Measurements from ENCODE around the gene BRMS1L.
"Not testable (repeated sequence)": the region's sequence is repeated elsewhere in the genome, so short reads cannot be mapped to it uniquely, and the experiment has no call there.

The BRMS1L gene

GRCh38 chr14:35826218-35826951, at the start of gene BRMS1L:
TSS of gene BRMS1L (plus strand) at chr14:35826338. CDS start at chr14:35826517, 179 bp downstream.
- H3K36me3 ChIP-seq (replicated peaks): no peaks in the 10 kb centered on the region
- in situ Hi-C loops (cut with MboI; ENCODE audit: low sequenced_read_pairs): no loop called here
- peak; percentile 97 to 99 for DNase-seq (ENCODE audit: low spot score in 2 of 2)
- peaks cover 11% of the 10 kb centered on the region for H3K4me1 ChIP-seq
- no peaks in the 10 kb centered on the region for H3K27me3 ChIP-seq (ENCODE audit: low read depth)
- H3K9me3 ChIP-seq: no peaks in the 10 kb centered on the region
- peak within 1 kb of the TSS; percentile 68 for H3K4me3 ChIP-seq

GRCh38 chr14:35776823-35777222, 49.3 kb upstream of the BRMS1L start:
- in situ Hi-C loops (cut with MboI; ENCODE audit: low sequenced_read_pairs): no loop called here
- no peak for DNase-seq (ENCODE audit: low spot score in 2 of 2)
- Histone ChIP-seq H3K4me1 (peaks cover 3% of the 10 kb centered on the region; the same call in 1 of the 2 replicates), H3K4me3 (no peak overlapping the region), H3K27me3 (ENCODE audit: low read depth) (no peaks in the 10 kb centered on the region), H3K36me3 (replicated peaks) (no peaks in the 10 kb centered on the region), H3K9me3 (no peaks in the 10 kb centered on the region; the same call in 1 of the 2 replicates)

GRCh38 chr14:35777550-35777949, 48.6 kb upstream of the BRMS1L start:
- H3K36me3 ChIP-seq (replicated peaks); in situ Hi-C loops (cut with MboI; ENCODE audit: low sequenced_read_pairs); H3K4me1 ChIP-seq; H3K27me3 ChIP-seq (ENCODE audit: low read depth); H3K4me3 ChIP-seq; H3K9me3 ChIP-seq; DNase-seq (ENCODE audit: low spot score in 2 of 2): not testable (repeated sequence)

GRCh38 chr14:35779368-35779767, 46.8 kb upstream of the BRMS1L start:
- Histone ChIP-seq H3K4me1 (peaks cover 3% of the 10 kb centered on the region; the same call in 1 of the 2 replicates), H3K4me3 (no peak overlapping the region), H3K9me3 (no peaks in the 10 kb centered on the region; the same call in 1 of the 2 replicates), H3K27me3 (ENCODE audit: low read depth) (no peaks in the 10 kb centered on the region), H3K36me3 (replicated peaks) (no peaks in the 10 kb centered on the region)
- DNase-seq (ENCODE audit: low spot score in 2 of 2): no peak
- in situ Hi-C loops (cut with MboI; ENCODE audit: low sequenced_read_pairs): no loop called here

- DNase-seq (ENCODE audit: low spot score in 2 of 2): no peak
- H3K27me3 ChIP-seq (ENCODE audit: low read depth): no peaks in the 10 kb centered on the region
- no peaks in the 10 kb centered on the region; the same call in 1 of the 2 replicates for H3K9me3 ChIP-seq
- H3K4me1 ChIP-seq: no peaks in the 10 kb centered on the region
- no peak overlapping the region for H3K4me3 ChIP-seq
- no peaks in the 10 kb centered on the region for H3K36me3 ChIP-seq (replicated peaks)
- in situ Hi-C loops (cut with MboI; ENCODE audit: low sequenced_read_pairs): no loop called here
These were observed 42.4 kb upstream of the BRMS1L start for GRCh38 chr14:35783699-35784098.

- Histone ChIP-seq H3K27me3 (ENCODE audit: low read depth) (no peaks in the 10 kb centered on the region), H3K4me1 (no peaks in the 10 kb centered on the region), H3K4me3 (no peak overlapping the region), H3K36me3 (replicated peaks) (no peaks in the 10 kb centered on the region), H3K9me3 (no peaks in the 10 kb centered on the region)
- in situ Hi-C loops (cut with MboI; ENCODE audit: low sequenced_read_pairs): no loop called here
- no peak for DNase-seq (ENCODE audit: low spot score in 2 of 2)
These were observed 39.3 kb upstream of the BRMS1L start for GRCh38 chr14:35786856-35787255.

- in situ Hi-C loops (cut with MboI; ENCODE audit: low sequenced_read_pairs): no loop called here
- DNase-seq (ENCODE audit: low spot score in 2 of 2): no peak
- no peaks in the 10 kb centered on the region for H3K4me1 ChIP-seq
- H3K4me3 ChIP-seq: no peak overlapping the region
- H3K27me3 ChIP-seq (ENCODE audit: low read depth): no peaks in the 10 kb centered on the region
- H3K36me3 ChIP-seq (replicated peaks): no peaks in the 10 kb centered on the region
- H3K9me3 ChIP-seq: no peaks in the 10 kb centered on the region
These were observed 36.5 kb upstream of the BRMS1L start for GRCh38 chr14:35789651-35790050.

- Histone ChIP-seq H3K27me3 (ENCODE audit: low read depth) (no peaks in the 10 kb centered on the region), H3K36me3 (replicated peaks) (no peaks in the 10 kb centered on the region), H3K9me3 (no peaks in the 10 kb centered on the region), H3K4me3 (no peak overlapping the region), H3K4me1 (no peaks in the 10 kb centered on the region)
- in situ Hi-C loops (cut with MboI; ENCODE audit: low sequenced_read_pairs): no loop called here
- DNase-seq (ENCODE audit: low spot score in 2 of 2): no peak
These were observed 28.3 kb upstream of the BRMS1L start for GRCh38 chr14:35797796-35798195.

GRCh38 chr14:35806006-35806907, 19.9 kb upstream of the BRMS1L start:
- H3K4me1 ChIP-seq: peaks cover 20% of the 10 kb centered on the region
- in situ Hi-C loops (cut with MboI; ENCODE audit: low sequenced_read_pairs): no loop called here
- H3K27me3 ChIP-seq (ENCODE audit: low read depth): no peaks in the 10 kb centered on the region
- H3K9me3 ChIP-seq: no peaks in the 10 kb centered on the region
- no peak for DNase-seq (ENCODE audit: low spot score in 2 of 2)
- H3K36me3 ChIP-seq (replicated peaks): no peaks in the 10 kb centered on the region
- no peak overlapping the region for H3K4me3 ChIP-seq

- Histone ChIP-seq H3K4me3 (peak overlapping the region; percentile 59), H3K27me3 (ENCODE audit: low read depth) (no peaks in the 10 kb centered on the region), H3K4me1 (peaks cover 20% of the 10 kb centered on the region), H3K36me3 (replicated peaks) (no peaks in the 10 kb centered on the region), H3K9me3 (no peaks in the 10 kb centered on the region)
- in situ Hi-C loops (cut with MboI; ENCODE audit: low sequenced_read_pairs): no loop called here
- DNase-seq (ENCODE audit: low spot score in 2 of 2): peak; percentile 31 to 94
These were observed 18.8 kb upstream of the BRMS1L start for GRCh38 chr14:35807131-35807961.

- H3K9me3 ChIP-seq: no peaks in the 10 kb centered on the region
- peaks cover 18% of the 10 kb centered on the region for H3K4me1 ChIP-seq
- in situ Hi-C loops (cut with MboI; ENCODE audit: low sequenced_read_pairs): no loop called here
- peak; percentile 51 to 61 for DNase-seq (ENCODE audit: low spot score in 2 of 2)
- H3K36me3 ChIP-seq (replicated peaks): no peaks in the 10 kb centered on the region
- no peaks in the 10 kb centered on the region for H3K27me3 ChIP-seq (ENCODE audit: low read depth)
- peak overlapping the region; percentile 59 for H3K4me3 ChIP-seq
These were observed 18.0 kb upstream of the BRMS1L start for GRCh38 chr14:35808076-35808637.

GRCh38 chr14:35808638-35809563, 17.2 kb upstream of the BRMS1L start, which contains the start of gene RALGAPA1:
TSS of gene RALGAPA1 (minus strand) at chr14:35809295. CDS start at chr14:35808835, 460 bp downstream.
- peak within 1 kb of the TSS; percentile 59 for H3K4me3 ChIP-seq
- in situ Hi-C loops (cut with MboI; ENCODE audit: low sequenced_read_pairs); H3K36me3 ChIP-seq (replicated peaks); H3K27me3 ChIP-seq (ENCODE audit: low read depth); H3K9me3 ChIP-seq: not testable (repeated sequence)
- peaks cover 15% of the 10 kb centered on the region for H3K4me1 ChIP-seq
- DNase-seq (ENCODE audit: low spot score in 2 of 2): peak; percentile 93 to 94

All from HAP-1 (cell line).